DMS 273 treated with DMSO at 0.1 percent for 48 hours (cell line): ENCODE results near the gene MAST4.

ENCODE experiments used
- DNase-seq: peaks from one replicate; lab custom pipeline; 2025; lab: John Stamatoyannopoulos, UW

The MAST4 gene

DNA sequence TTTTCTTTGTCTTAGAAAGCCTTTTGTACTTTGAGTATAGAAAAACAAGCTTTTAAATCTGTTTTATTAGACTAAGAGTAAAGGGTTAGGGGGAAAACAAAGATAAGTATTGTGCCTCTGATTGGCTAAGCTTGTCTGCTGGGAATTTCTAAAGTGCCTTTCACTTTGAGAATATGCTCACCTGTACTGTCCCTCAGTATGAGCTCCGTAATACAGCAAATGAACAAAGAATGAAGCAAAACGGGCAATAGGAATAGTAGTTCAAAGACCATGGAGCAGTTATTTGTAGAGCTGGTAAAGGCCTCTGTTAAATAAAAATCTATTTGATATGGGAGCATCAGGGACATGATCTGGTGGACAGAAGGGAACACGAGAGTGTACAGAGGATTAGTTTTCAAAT, 277.8 kb downstream of the MAST4 start:
- DNase-seq, result no peak

DNA sequence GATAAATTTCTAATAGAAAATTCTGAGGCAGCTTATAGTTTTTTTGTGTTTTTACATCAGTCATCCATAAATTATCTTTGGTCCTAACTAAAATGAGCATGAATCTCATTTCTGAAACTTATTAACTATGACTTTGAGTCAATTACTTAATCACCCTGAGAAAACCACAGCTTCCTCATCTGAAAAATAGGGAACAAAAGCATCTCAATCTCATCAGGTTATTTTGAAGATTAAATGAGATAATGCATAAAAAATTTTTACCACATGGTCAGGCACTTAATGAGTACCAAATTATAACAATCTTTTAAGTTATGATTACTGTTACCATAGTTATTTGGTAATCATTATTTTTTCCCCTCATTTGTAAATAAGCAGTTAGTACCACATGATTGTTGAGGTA, 279.1 kb downstream of the MAST4 start:
- no peak for DNase-seq

DNA sequence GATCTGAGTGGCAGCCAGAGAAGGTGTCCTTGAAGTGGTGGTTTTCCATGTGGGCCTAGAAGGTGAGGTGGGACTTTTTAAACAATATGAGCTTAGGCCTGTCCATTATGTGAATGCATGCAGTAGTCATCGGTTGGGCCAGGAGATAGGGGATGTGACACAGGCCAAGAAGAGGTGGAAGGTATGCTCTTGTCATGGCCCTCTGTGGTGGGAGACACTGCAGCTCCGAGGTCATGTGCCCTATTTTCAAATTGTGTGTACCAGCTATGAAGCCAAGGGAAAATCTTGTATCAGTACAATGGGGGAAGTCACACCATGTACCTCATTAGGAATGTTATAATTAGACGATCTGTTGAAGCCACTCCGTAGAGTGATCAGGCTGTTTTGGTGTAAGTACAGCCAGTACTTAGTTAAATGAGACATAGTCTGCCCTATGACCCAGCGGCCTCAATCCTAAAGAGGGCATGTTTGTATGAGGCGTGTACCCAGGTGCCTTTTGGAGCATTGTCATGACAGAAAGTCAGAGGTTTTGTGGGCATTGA, 280.1 kb downstream of the MAST4 start:
- no peak for DNase-seq

DNA sequence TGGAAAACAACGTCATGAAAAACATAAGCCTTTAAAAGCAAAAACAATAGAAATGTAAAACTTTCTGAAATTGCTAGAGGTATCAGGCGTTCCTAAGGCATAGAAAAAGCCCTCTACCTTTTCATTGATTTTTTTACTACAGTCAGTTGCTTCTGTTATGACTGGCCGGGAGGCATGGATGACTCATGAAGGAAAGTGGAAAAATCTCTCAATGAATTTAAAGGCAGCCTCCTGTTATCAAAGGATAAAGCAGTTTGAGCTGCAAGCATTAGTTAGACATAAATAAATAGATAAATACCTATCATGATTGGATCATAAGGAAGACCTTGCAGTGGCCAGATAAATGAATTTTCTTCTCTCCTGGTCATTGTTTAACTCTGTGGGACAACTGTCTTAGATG, 281.6 kb downstream of the MAST4 start:
- DNase-seq, result no peak

DNA sequence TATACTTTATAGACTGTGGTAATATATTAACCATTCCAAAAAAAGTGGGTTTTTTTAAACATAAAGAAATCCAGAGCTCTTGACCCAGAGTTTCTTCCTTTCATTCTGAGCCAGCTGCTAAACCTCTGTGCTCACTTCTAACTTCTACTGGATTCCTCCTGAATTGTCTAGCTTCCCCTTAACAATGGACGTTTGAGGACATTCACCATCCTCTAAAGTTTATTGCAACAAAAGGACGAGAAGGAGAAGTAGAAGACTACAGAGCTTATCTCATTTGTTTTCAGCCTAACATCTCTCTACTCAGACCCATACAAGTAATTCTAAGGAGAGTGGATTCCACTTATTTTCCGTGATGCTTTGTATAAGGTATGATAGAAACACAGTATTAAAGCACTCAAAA, 284.2 kb downstream of the MAST4 start:
- DNase-seq, result no peak

DNA sequence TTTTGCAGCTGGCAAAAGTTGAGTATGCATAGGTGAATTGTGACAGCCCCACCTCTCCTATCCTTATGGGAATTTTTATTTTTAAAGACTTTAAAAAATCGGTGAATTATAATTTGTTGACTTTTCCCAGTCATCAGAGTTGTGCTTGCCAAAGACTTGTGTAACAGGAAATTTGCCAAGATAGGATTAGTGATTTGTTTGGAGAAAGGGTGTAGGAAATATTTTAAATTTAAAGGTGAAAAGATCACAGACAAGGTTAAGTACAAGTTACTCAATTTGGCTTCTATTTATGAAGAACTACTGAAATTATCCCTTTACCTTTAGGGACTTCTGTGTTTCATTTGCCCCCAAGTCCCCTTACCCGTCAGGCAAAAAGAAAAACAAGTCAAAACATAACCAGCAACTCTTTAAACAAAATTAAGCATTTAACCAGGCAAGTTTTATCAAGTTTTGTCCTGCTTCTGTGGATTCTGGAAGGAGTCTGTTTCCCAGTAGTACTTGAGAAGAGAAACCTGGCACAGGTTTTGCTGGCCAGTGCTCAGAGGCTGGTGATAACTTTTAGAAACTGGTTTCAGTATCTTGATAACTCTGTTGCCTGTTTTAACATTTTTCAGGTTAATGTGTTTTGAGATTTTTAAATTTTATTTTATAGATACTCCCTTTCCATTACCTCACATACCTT, 285.4 kb downstream of the MAST4 start:
- no peak for DNase-seq

DNA sequence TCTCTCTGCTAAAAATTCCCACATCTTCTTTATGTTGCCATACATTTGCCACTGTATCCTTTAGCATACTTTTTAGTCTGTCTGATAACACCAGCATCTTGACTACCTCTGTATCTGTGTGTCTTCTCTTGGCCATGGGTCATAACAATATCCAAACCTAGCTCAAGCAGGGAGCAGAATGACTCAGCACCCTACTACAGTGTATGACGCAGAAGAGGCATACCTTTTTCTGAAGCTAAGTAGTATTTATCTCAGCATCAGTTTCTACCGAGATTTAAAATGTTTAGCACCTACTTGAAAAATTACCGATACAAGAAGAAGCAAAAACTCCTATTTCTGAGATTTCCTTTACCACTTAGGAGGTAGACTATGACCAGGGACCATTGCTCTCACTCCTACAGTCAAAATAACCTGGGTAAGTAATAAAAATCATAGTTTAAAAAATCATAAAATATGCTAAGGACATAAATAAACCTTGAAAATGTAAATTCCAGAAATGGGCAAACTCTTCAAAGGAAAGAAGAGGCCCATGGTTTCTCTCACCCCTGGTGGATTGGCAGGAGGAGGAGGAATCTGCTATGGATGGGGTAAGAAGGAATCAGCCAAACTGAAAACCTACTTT, 286.5 kb downstream of the MAST4 start:
- no peak for DNase-seq

DNA sequence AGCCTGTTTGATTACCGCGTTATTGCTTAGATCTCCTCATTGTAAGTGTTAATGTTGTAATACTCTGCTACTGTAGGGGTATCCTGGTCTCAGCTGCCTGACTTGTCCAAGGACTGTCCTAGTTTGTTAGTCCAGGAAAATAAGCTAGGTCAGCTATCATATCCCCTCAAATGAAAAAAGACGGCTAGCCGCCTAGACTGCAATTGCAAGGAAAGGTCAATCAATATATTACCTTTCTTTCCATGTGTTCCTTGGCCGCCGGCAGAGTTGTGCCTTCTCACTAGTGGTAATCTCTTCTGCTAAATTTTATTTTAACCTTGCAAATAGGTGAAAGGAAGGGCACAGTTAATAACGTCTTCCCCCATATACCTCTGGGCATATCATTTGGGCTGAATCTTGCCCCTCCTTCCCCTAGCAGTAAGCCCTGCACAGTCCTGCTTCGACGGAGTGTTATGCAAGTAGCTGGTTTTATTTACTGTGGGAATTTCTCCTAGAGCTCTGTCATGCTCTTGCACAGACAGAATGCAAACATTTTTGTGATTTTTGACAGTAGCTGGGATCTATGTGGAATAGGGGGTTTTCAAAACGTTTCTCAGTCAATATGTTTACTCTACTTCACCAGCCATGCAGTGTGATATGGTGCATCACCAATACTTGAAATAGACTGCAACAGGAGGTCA, 288.5 kb downstream of the MAST4 start:
- no peak for DNase-seq

DNA sequence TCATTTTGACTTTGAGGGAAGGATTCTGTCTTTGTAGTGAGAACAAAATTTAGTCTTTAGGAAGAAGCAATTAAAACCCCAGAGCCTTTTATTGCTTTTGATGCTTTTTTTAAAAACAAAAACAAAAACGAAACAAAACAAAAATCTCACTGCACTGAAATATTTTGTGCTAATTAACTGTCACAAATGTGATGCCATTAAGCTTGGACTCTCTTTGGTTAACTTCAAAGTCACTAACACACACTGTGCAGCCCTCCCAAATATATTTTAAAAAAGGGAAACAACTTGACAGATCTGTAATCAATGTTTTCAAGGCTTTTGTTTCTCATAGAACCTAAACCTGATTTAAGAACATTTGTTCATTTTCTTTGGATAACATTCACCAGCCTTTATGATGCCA, 290.7 kb downstream of the MAST4 start:
- DNase-seq, result no peak

DNA sequence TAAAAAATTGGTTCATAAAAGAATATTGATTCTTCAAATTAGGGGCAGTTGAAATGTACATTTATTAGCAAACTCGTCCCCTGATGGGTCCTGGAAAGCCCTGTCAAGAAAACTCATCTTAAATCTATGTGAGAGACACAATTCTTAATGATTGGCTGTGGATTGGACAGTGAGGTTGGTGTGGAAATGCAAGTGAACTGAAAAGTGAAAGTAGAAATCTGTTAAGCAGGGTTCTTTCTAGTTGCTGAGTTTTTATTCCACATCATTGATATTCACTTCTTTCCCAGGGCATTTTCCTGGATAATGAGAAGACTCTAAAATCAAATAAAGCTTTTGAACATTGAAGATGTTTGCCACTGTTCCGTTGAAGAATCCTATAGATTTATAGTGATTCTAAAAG, 292.4 kb downstream of the MAST4 start:
- DNase-seq, result no peak

DNA sequence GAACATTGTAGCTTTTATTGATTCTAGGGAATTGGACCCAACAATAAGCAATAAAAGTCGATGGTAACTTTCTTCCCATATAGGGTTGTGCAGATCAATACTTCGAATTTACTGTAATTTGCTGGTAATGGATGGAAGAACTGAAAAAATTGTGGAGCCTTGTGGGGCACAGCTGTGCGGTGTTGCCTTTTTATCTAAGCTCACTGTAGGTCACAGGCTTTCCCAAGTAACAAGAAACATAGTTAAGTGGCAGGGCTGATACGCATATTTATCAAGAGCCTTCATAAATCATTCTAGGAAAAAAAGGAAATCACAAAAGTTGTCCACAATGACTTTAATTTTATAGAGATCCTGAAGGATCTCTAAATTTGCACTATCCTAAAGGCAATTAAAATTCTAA, 292.9 kb downstream of the MAST4 start:
- DNase-seq, result no peak

DNA sequence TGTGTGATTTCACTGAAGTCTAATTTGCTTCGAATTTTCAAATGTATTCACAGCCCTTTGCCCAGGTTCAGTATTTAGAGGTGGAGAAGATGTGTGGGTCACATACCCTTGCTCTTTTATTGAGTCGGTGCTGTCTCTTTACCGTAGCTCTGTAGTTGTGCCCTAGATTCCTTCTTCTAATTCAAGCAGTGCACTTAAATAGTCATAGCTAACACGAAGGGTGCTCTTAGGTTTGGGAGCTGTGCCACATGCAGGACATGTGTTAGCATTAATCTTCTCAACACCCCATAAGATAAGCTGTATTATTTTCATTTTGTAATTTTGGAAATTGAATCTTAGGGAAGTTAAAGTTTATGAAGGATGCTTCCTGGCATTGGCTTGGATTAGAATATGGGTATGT, 293.3 kb downstream of the MAST4 start:
- DNase-seq, result no peak

DNA sequence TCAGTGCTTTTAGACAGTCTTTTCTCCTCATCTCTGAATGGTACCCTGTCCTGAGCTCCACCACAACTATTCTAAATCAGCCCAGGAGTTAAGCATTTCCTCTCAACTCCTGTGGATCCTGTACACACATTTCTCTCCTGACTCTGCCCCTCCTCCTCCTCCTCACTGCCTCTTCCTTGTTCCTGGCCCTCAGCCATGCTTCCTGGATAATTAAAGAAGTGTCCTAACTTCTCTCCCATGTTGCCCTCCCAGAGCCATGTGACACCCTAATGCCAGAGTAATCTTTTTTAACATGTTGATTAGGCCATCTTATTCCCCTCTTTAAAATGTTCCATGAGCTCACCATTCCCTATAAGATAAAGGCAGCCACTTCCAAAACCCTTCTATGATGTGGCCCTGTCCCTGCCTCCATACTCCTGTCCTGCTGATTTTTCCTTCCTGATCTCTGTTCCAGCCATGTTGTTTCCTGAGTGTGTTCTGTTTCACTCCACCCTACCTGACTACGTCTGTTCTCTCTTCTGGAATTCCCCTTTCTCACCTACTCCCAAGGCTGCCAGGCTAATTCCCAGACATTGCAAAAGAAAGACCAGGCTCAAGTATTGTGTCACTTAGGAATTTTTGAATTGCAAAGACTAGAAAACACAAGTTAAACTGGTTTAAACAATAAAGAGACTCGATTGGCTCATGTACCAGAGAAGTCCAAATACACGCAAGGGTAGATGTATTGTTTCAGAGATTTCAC, 295.2 kb downstream of the MAST4 start:
- DNase-seq, result no peak

DNA sequence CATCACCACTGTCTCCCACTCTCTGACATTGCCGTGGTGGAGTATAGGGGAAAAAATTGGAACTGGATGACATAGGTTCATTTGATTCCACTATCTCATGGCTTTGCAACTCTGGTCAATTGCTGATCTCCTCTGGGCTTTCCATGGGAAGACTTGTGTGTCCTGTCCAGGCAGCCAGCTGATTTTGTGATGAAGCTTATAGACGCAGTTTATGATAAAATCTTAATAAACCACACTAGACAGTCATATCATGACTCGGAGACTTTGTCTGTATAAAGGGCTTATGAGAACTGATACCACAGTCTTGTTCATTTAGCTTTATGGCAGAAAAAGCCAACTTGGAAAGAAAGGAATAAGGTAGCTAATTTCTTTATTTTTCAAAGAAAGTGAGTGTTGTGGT, 296.5 kb downstream of the MAST4 start:
- no peak for DNase-seq

DNA sequence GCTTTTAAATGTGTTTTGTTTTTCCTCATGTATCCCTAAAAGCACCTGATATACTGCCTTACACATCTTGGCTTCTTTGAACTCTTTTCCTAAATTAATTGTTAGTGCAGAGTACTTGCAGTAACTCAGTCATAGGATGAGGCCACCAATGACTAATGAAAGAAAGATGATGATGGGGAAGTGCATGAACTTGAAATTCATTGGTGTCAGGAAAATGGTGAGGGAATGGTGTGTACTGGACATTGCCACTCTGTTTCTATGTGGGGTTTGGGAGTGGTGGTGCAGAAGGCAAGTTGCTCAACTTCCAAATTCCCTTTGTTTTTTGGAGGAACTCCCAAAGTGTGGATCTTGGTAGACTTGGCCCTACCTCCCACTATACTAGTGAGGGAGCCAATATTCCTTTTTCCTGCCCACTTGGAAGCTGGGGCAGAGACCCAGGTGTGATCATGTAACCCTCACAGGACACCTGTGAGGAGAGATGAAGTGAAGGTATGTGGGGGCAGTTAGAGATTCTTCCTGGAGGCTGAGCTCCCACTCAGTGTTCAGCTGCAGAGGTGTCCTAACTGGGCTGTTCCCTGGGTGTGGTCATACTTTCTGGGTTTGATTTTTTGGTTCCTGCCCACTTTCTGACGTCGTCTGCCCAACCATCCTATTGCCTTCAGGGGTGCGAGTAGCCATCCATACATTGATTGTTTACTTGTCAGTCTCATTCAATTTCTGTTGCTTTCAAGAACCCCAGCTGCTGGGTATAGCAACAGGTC, 298.5 kb downstream of the MAST4 start:
- no peak for DNase-seq

DNA sequence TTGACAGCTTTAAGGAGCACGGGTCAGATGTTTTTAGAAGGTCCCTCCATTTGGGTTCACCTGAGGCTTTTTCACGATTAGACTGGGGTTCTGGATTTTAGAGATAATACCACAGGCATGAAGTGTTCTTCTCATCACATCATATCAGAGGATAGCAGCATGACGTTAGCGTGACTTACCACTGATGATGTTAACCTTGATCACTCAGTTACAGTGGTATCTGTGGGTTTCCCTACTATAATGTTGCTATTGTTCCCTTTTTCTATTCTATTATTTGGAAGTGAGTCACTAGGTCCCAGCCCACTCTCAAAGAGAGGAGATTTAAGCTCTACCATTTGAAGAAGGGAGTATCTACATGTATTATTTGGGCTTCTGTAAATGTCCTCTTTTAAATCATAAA, 300.0 kb downstream of the MAST4 start:
- no peak for DNase-seq

DNA sequence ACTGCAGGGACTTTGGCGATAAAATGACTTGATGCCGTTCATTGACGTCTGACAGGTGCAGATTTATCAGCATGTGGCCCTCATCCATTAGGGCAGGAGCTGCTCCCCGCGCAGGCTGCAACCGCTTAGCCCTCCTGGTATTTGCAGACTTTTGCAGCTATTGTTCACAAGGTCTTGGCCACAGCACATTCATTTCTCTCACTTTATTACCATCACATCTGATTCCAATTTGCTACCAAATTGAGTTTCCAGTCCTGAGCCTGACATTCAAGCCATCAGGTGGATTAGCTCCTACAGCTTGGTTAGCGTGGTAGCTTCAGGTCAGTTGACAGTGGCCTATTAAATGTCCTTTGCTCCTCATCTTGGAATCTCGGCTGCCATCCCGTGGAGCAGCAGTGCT, 301.2 kb downstream of the MAST4 start:
- no peak for DNase-seq

DNA sequence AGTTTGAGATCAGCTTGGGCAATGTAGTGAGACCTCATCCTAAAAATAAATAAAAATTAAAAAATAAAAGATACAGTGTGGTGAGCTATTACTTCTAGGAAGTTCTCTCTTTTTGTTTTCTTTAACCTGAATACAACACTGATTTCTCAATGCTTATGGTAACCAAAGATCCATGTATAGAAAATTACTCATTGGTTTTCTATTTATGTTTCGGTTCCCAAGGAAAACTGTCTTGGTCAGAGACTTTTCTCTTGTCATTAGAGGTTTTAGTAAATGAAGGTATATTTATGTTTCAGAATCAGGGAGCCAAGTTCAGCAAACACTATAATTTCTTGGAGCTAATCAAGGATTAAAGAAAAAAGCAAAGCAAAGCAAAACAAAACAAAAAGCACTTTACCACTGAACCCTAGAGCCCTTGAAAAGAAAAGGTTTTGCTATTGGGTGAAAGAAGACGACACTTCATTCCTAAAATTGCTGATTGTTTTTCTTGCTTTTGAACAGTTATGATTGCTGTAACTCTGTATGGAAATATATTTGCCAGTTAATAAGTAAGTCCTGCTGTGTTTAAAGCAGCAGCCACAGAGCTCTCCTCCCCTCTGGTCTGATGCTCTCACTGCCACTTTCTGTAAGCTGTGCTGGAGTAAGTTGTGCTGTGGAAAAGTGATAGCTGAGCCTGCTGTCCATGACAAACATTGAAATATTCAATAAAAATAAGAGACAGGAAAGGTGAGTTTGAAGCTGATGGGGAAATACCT, 302.2 kb downstream of the MAST4 start:
- DNase-seq, result no peak

DNA sequence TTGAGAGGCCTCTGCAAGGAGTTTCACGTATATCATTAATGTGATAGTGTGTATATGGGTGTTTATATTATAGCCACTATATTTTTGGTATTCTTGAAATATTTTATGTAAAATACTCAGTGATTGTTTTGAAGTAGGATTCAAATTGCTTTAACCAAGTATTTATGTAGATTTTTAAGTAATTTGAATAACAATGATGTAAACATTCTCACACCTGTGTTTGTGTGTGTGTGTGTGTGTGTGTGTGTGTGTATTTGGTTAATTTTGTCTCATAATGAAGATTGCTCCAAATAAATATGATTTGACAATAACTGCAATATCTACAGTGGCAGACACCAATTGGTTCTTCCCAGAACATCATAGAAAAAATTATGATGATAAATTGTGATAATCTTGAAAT, 307.0 kb downstream of the MAST4 start:
- DNase-seq, result no peak

DNA sequence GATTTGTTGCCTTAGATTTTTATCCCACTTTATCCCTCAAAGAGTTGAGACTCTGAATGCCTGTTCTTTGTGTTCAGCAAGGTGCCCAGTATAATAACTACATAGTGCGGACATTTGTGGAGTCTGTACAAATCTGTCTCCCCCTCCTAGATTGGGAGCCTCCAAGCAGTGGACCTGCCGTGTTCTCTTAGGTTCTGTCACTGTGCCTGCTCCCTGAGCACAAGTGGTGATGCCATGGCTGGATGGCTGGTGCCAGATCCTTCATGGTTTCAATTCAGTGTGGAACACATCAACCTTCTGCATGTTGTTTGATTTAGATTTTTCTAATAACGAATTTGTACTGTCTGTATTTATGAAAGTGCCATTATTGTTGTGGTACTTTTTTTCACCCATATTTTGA, 307.5 kb downstream of the MAST4 start:
- DNase-seq, result no peak

DNA sequence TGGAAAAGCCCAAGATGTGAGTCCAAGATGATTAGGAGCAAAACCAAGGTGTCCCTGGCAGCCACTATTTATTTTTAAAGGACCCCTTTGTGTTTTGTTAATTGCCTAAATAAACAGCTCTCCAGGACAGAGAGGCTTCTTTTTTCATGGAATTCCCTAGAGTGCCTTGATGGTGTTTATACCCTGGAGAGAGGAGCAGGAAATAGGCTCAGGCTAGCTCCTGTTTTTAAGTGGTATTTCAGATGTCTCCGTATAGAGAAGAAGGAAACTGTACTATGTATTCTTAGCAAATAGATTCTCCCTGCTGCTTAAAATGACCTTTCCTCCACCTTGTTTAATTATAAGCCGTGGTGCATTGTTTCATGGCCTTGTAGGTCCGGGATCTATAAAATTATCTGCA, 308.0 kb downstream of the MAST4 start:
- no peak for DNase-seq
